ENCODE results near the gene DRAM2. TPM values are rescaled to one million over a fixed set of nuclear protein-coding genes. Genes with fewer than 3 reads are reported as not detected.

The DRAM2 gene
- total and polyA plus RNA-seq, 12 donors = 21.2 to 126 (median 50.8) TPM

- peaks cover 0 to 45% of the 10 kb centered on the region in 2 donors for H3K36me3 ChIP-seq (replicated peaks in 1 of 2)
- 59 to 63% (median 61%) methylated on average over 3 of the region's 3 CpGs for WGBS, 4 donors
These were observed 11.9 kb upstream of the DRAM2 start for GRCh38 chr1:111151838-111152237.

GRCh38 chr1:111148376-111148881 is 8.5 kb upstream of the DRAM2 start:
- H3K4me3 ChIP-seq = no peak overlapping the region
- no peak overlapping the region for H3K27ac ChIP-seq
- 77 to 87% (median 83%) methylated on average over 2 of the region's 2 CpGs for WGBS, 4 donors
- DNase-seq = no peak
- no peaks in the 10 kb centered on the region for H3K9me3 ChIP-seq (replicated peaks in 1 of 3)
- H3K4me1 ChIP-seq (replicated peaks in 1 of 2) = peaks cover 11 to 54% of the 10 kb centered on the region in 2 donors
- peaks cover 0 to 41% of the 10 kb centered on the region in 2 donors for H3K36me3 ChIP-seq (replicated peaks in 1 of 2)
- intact Hi-C loops (cut with DNase I) = no loop called here
- no peaks in the 10 kb centered on the region for H3K27me3 ChIP-seq
- TF ChIP-seq CTCF (IDR thresholded peaks at IDR 0.05) = no peak
- TF ChIP-seq POLR2A (IDR thresholded peaks at IDR 0.05) = no peak

More at GRCh38 chr1:111151838-111152237, 11.9 kb upstream of the DRAM2 start:
- Histone ChIP-seq H3K4me1 (replicated peaks in 1 of 2) (peaks cover 7 to 44% of the 10 kb centered on the region in 2 donors), H3K27ac (no peak overlapping the region), H3K4me3 (no peak overlapping the region), H3K9me3 (replicated peaks in 1 of 3) (no peaks in the 10 kb centered on the region), H3K27me3 (no peaks in the 10 kb centered on the region)
- intact Hi-C loops (cut with DNase I) = no loop called here
- DNase-seq = no peak
- TF ChIP-seq POLR2A (IDR thresholded peaks at IDR 0.05) (no peak), CTCF (IDR thresholded peaks at IDR 0.05) (no peak)

DNA sequence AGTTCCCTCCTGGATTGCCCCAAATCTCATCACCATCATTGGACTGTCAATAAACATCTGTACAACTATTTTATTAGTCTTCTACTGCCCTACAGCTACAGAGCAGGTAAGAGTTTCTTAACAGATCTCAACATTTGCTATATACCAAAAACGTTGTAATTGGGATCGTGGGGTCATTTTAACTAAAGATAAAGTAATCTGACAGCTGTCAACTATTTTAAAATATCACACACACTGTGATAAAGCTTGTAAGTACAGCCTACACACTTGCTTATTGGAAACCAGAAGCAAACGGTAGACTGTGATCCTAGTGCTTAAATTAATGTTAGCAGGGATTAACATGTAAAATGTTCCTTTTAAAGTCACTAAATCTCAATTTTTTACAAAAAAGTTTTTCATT is 8.1 kb upstream of the DRAM2 start:
- DNase-seq = no peak
- H3K27me3 ChIP-seq = no peaks in the 10 kb centered on the region
- H3K4me1 ChIP-seq (replicated peaks in 1 of 2) = peaks cover 11 to 54% of the 10 kb centered on the region in 2 donors
- H3K36me3 ChIP-seq (replicated peaks in 1 of 2) = peaks cover 0 to 36% of the 10 kb centered on the region in 2 donors
- TF ChIP-seq POLR2A (IDR thresholded peaks at IDR 0.05) (no peak), CTCF (IDR thresholded peaks at IDR 0.05) (no peak)
- intact Hi-C loops (cut with DNase I) = no loop called here
- 75 to 82% (median 78%) methylated on average over 3 of the region's 3 CpGs for WGBS, 4 donors
- no peak overlapping the region for H3K27ac ChIP-seq
- no peak overlapping the region for H3K4me3 ChIP-seq
- no peaks in the 10 kb centered on the region for H3K9me3 ChIP-seq (replicated peaks in 1 of 3)

- Histone ChIP-seq H3K27me3 (no peaks in the 10 kb centered on the region), H3K27ac (no peak overlapping the region), H3K4me1 (replicated peaks in 1 of 2) (peaks cover 20 to 54% of the 10 kb centered on the region in 2 donors), H3K9me3 (replicated peaks in 1 of 3) (no peaks in the 10 kb centered on the region), H3K4me3 (no peak overlapping the region), H3K36me3 (replicated peaks in 1 of 2) (peaks cover 0 to 29% of the 10 kb centered on the region in 2 donors)
- TF ChIP-seq CTCF (IDR thresholded peaks at IDR 0.05) (no peak), POLR2A (IDR thresholded peaks at IDR 0.05) (no peak)
- no peak for DNase-seq
- intact Hi-C loops (cut with DNase I) = no loop called here
These were observed 6.3 kb upstream of the DRAM2 start for GRCh38 chr1:111145963-111146768.
